DMS53 treated with DMSO at 0.1 percent for 48 hours (cell line): Measurements from ENCODE around the gene IFI16.

Experiments used
- DNase-seq: peaks from one replicate; lab custom pipeline; 2025; ENCODE audit not compliant: unreplicated experiment; lab: John Stamatoyannopoulos, UW

The IFI16 gene

DNA sequence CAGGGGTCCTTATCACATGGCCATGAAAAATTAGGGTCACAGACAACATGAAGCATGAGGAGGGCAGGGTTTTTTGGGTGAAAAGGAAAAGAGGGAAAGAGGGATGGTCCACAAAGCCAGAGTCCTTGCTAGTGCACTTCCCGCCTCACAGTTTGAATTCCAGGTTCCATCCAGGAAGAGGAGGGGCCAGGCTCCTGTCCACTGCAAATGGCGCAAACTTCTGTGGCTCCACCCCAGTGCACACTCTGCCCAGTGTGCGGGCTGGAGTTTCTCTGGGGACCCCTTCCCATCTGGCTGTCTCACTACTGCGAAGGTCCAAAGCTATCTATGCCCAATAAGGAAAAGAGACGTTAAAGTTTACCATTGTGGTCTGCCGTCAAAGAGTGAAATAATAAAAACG, 49.0 kb downstream of the IFI16 start:
- DNase-seq: no peak

DNA sequence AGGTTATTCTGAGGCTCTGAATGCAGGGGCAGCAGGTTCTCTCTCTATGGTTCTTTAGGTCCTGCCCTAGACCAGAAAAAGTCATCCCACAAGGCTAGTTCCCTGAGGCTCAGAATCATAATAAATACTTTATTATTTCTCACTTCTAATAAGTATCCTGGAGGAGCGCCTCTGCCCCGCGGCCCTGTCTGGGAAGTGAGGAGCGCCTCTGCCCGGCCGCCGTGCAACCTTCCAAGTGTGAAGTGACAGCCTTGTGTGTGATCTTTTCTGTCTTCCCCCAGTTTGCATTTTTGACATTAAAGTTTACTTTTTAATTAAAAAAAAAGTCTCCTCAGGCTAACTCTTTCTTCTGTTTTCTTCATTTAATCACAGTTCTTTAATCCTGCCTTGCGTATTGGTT, 55.4 kb downstream of the IFI16 start:
- no peak for DNase-seq

DNA sequence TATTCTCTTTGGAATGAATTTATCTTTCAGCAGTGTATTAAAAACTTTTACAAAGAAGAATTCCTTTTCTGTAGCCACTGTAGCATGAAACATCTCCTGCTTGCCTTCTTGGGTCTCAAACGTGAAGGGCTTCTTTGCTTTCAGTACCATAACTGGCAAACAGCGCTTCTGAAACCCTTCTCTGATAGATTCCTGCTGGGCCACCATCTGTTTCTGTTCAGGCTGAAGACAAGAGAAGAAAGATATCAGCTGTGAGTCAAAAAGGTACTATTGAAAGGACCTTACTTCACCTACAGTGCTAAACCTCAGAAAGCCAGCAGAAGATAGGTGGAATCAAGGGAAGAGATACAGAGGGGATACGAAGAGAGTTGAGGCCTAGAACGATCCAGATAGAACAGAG, 56.4 kb downstream of the IFI16 start:
- no peak for DNase-seq

DNA sequence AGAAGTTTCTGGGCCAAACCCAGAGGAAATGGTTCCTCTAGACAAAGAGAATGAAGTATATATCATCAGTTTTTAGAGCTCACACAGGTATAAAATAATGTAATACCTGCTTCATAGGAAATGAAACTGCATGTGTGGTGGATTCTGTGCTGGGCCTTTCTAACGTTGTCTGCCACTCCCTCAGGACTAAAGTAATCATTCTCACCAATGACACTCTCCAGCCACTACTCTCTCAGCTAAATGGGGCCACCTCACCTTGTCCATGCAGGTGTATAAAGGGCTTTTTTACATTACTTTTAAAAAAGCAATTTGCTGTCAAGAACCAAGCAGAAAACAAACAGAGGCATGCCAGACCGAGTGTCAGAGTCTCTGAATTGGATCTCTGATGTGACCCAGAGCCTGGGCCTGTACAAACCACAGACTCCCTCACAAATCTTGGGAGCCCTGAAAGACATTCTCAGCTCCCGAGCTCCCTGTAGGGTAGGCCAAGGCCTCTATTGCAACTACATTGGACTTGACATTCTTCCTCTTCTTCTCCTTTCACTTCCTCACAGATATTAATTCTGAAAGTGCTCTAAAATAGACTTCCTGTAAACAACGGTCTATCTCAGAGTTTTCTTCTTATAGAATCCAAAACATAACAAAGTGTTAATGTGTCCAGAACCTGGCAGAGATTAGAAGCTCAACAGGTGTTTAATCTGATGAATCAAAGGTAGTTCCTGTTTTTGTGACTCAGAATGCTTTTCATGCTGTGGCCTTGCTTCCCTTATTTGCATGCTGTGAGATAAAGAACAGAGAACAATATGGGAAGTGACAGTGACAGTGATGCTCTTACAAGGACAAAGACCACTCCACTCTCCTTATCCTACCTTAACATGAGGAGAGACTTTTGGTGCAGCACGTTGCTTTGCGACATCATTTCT, 58.3 kb downstream of the IFI16 start:
- no peak for DNase-seq

DNA sequence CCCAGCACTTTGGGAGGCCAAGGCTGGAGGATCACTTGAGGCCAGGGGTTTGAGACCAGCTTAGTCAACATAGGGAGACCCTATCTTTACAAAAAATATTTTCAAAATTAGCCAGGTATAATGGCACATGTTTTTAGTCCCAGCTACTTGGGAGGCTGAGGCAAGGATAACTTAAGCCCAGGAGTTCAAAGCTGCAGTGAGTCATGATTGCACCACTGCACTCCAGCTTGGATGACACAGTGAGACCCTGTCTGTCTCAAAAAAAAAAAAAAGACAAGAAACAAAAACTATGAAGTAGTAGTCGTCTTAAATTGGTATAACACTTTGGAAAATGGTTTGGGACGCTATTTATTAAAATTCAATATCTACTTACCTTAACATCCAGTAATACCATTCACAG, 59.2 kb downstream of the IFI16 start:
- DNase-seq: no peak

DNA sequence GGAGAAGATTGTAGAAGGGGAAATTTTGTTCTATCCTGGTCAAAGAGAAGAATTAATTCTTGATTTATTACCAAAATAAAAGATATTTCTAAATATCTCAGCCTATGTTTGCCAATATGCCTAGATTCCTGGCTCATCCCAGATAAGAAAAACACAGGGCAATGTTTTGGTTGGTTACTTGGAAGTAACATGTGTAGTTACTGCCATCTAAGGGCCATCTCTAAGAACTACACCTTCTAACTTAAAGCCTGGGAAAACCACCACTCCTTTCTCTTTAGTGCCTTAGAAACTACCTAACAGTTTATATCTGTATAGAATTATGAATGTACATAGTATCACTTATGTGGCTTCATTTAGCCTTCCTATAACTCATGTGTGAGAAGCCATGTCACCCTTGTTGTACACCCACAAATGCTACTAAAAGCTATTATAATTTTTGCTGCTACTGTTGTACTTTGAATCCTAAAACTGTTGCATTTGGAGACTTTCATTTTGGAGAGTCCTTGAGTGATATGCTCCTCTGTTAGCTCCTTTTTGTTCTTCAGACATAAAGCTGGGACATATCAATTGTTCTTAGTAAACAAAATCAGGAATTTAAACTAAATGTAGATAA, 62.4 kb downstream of the IFI16 start:
- DNase-seq: peak; percentile 68

DNA sequence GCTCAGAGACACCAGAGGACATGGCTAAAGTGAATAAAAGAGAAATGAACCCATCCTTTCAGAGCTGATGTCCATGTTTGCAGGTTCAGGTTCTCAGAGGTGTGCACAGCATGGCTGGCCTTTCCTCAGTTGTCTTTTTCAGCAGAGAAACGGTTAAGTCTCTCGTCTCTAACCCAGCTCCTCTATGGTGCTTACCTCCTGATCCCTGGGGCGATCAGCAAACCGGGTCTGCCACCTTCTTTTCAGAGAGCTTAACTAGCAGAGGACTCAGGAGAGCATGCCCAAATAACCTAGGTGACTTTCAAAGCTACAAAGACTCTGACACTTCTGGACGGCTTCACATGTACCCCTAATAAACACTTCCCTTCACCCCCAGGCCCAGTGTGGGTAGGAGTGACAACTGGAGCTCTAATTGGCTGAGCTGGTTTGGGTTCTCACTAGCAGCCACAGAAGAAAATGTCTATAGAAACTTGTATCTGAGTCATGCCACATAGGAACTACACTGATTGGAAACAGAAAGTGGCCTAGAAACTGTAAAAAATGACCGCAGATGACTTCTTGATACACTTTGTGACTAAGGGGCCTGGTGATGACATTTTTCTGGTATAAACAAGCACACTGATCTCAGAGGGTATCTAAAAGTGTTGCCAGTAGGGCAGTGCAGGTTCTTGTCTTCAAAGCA, 66.9 kb downstream of the IFI16 start, which contains the start of gene AIM2:
Gene AIM2, minus strand, starts transcription at position 329 of the 682 bp plus-strand sequence. CDS start 3,267 bp downstream, outside the sequence.
- no peak for DNase-seq

DNA sequence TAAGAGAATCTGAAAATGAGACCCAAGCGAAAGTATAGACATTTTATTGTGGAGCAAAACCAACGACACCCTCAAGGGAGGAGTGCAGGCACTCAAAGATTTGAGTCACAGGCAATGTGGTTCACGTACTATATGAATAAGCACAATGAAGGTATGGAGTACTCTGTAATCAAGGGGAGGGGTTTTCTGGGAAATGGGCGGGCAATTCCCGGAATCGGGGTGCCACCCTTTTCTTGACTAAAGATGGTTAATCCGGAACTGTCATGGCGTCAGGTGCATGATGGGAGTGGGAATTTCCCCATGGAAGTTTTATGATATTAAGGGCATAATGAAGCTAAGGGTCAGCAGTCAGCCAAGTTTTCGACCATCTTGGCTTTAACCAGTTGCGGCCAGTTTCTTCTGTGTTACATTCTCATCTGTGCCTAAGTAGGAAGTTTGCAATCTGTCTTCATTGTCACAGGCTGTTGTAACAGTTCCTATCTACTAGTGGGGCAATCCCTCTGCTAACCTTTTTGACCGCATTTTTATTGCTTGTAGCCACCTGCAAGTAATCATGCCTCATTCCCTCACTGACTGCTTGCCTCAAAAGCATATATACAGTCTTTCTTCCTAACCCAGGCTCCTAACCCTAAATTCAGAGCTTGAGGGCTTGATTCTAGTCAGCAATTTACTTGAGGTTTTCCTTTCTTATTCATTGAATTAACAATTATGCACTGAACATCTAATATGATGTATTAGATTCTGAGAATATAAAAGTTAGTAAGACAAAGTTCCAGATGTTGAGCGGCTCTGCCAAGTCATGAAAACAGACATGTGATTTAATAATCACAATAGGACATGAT, 67.6 kb downstream of the IFI16 start:
- no peak for DNase-seq

DNA sequence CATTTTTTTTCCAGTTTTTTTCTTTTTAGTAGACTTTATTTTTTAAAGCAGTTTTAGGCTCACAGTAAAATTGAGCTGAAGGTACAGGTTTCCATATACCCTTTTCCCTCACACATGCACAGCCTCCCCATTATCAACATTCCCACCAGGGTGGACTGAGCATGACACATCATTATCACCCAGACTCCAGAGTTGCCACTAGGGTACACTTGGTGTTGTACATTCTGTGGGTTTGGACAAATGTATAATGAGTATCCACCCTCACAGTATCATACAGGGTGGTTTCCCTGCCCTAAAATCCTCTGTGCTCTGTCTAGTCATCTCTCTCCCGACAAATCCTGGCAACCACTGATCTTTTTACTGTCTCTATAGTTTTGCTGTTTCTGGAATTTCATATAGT, 69.8 kb downstream of the IFI16 start:
- no peak for DNase-seq

DNA sequence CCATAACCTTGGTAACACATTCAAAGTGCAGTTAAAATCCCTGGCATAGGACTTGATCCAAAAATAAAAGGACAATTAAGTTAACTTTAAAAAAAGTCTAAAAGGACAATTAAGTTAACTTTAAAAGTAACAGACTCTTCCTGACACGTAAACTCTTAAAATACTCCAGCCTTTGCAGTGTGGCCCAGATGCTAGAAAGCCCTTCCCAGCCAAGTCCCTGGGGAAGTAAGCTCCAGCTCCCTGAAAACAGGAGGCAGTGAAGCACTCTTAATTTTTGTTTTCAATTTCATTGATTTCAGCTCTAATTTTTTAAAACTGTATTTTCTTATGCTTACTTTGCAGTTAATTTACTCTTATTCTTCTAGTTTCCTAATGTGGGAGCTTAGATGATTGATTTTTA, 71.9 kb downstream of the IFI16 start:
- DNase-seq: no peak

DNA sequence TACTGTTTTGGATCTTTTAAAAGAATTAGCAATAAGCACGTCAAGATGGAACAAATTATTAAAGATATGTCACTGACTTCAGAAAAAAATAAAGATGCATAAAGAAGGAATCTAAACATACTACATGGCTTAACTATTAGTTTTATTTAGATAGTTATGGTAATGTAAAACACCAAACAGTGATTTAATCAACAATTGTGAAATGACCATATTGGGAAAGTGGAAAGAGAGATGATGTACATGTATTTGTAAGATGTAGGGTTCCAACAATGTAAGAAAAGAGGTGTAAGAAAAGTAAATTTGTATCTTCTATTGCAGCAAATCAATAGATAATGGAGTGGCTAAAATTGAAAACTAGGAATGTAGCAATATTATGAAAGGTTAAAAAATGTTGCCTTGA, 73.3 kb downstream of the IFI16 start:
- no peak for DNase-seq

DNA sequence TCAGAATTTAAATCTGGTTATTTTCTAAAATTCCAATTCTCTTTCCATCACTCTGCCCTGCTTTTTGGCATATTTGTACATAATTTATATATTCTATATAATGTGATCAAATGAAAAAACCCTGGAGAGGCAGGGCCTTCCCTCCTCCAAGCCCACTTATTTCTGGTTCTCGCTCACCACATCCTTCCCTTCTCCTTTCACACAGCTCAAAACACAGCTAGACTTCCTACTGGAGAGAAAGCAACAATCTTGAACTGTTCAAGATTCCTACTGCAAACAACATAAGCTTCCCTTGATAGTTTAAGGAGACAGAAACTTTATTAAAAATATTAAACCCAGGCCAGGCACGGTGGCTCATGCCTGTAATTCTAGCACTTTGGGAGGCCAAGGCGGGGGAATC, 74.4 kb downstream of the IFI16 start:
- no peak for DNase-seq

DNA sequence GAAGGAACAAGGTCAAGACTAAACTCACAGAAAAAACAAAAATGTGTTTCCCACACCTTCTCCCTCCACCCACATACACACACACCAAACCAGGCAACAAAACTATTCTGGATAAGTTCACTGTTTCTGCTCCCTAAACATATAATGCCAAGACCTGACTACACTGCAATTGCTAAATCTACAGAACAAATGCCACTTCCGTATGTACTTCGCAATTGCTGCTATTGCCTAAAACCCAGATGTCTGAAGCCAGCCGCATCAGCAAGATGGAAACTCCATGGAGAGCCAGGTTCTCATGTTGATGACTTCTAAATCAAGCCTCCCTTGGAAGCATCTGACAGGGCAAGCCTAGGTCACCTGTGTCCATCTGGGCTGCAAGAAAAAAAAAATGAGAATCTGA, 75.2 kb downstream of the IFI16 start:
- no peak for DNase-seq

DNA sequence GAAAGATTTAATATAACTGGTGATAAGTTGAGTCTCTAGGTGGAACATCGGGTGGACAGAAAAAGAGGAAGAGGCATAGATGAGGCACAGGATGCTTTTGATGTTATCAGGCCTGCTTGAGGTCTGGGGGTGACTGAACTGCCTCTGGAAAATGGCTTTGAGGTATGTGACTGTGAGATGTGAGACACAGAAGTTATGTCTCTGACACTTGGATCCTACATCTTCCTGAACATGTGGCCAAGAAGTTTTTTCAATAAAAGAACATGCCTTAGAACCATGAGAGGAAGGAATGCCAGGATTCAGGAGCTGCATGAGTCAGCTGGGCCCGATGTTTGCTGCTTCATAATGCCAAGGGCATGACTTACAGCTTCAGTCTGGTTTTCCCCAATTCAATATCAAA, 78.3 kb downstream of the IFI16 start:
- DNase-seq: no peak

DNA sequence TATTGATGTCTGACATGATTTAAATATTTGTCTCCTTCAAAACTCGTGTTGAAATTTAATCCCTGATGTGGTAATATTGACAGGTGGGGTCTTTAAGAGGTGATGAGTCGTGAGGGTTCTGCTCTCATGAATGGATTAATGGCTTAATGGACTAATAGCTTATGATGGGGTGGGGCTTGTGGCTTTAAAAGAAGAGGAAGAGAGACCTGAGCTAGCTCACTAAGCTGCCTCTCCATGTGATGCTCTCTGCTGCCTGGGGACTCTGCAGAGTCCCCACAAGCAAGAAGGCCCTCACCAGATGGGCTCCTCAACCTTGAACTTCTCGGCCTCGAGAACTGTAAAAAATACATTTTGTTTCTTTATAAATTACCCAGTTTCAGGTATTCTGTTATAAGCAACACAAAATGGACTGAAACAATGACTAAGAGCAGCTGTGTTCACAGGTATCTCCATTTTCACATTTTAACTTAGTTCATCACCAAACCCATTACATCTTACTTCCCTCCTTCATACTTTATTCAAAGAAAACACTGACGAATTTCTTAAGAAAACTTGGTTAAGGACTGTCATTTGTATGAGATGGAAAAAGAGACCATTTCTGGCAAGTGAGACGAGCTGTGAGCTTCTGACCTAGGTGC, 79.0 kb downstream of the IFI16 start:
- no peak for DNase-seq

DNA sequence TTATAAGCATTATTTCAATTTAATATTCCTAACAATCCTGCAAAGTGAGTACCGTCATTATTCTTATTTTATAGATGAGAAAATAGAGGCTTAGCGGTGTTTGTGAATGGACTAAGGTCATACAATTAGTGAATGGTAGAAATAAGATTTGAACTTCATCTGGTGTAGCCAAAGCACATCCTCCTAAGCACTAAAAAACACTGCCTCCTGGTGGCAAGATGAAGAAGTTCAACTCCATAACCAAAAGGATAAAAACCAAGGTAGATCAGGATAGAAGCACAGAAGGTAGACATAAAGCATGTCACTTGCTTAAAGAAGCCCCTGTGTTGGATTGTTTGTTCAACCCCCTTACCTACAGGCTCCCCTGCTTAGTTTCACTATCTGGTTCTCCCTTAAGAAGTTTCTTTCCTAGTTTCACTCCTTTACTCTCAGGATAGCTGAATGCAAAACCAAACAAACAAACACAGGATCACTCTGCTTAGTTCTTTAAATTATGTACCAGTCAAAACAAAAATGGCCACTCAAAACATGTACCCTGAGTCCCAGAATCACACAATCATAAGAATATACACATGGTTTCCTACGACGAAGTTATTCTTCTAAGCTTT, 79.6 kb downstream of the IFI16 start:
- no peak for DNase-seq

DNA sequence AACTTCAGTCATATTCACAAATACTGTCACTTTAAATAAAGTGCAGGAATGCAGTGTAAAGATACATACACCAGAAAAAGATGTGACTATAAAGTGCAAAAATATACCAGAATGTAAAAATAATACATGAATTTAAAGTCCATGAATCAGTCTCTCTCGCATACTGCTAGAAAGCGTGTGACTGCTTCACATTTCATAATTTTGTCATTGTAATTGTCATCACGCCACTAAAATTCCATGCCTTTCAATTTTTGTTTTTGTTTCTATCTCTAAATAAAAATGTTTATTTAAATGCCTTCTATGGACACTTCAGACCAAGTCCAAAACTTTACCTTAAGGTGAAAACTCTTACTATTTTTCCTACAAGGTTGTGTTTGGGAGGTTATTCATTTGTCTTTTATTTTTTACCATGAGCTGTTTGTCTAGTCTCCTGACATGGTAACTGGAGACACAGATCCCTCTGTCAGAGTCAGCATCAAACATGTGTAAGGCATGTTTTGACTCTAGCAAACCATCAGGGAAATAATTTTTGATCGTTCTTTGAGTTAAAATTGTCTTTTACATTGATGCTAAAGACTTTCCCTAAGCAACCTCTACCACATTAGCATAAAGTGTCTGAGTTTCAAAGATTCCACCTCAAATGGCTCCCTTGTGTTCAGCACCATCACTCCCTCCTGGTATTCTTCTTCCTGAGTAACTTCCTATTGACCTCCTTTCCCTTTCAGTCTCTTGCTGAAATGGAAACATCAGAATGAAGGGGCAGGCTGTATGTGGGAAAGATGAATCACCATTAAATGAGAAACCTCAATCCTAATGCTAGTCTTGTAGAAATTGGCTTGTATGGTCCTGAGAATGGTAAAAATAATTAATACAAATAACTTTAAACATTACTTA, 80.8 kb downstream of the IFI16 start:
- DNase-seq: no peak

DNA sequence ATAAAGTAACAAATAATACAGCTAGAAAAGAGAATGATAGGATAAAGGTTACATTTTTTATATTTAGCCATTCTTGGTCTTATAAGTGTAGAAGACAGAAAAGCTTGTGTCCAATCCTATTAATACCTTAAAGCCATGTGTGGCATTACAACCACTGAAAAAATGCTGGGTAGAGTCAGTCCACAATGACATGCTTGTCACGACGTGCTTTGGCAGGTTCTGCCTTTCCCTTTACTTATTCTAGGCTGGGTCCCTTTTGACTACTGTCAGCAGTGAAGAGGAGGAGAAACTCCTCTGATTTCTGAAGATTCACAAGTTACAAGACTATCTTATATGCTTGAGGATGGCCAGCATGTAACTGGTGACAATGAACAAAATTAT, 81.5 kb downstream of the IFI16 start:
- DNase-seq: no peak

DNA sequence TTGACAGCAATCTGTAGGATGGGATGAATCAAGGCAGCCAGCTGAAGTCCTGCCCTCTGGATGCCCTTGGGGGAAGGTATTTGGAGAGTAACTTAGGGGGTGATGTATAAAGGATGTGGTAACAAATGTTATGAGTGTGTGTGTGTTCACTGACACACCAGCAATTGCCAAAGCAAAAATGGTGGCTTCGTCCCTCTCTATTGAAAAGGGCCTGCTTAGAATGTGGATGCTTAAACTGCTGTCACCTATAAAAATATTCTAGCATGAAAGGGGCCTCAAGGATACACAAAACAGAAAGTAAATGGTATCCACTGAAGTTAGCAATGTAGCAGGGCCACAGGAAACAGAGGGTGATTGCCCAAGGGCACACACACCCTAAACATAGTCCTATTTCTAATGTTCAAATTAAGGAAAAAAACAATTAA, 81.9 kb downstream of the IFI16 start:
- DNase-seq: no peak
